Activated CD8-positive, alpha-beta memory T cell treated with anti-CD3 and anti-CD28 coated beads for 4 hours (primary cell): ENCODE data around the gene MAGI1.

Experiments
- DNase-seq, 2 donors: peaks; one replicate each; pipeline ENCODE4 v3.0.0-alpha.2; 2020; ENCODE audit warnings: low read depth in 2 of 2

MAGI1 gene

DNA sequence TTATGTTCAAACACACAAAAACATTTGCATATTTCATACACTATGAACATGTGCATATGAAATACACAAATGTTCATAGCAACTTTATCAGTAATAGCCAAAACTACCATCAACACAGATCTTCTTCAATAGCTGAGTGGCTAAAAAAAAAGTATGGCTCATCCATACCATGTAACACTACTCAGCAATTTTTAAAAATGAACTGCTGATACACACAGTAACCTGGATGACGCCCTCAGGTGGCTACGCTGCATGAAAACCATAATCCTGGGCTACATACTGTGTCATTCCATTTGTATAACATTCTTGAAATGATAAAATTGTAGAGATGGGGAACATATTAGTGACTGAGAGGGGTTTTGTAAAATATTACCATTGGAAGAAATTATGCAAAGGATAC lies 243.6 kb downstream of the MAGI1 start:
- DNase-seq = no peak

DNA sequence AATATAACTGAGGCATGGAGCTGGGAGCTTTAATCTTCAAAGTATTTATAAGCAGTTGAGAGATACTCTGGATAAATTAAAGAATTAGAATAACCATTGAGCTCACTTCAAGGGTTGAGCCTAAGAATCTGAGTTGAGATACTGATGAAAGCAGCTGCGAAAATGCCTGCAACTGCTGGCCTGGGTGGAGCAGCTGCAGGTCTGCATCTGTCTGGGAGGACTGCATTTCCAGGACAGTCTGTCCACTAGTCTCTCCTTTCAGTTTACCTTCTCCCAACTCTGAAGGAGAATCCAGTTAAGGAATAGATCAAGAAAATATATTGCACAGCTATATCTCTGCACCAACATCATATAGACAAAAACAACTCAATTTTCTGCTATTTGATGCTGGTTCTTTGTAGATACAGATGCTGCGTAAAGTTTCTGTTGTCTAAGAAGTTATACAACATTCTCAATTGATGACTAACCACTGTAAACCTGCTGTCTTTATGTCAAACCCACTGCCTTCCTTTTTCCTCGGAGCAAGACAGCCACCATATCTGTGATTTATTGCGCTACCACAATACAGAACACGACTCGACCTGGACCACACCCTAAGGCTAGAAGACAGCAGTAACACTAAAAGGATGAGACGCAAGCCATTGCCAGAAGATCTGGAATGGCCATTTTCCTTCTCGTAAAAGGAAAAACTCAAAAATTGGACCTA lies 245.1 kb downstream of the MAGI1 start:
- no peak for DNase-seq

DNA sequence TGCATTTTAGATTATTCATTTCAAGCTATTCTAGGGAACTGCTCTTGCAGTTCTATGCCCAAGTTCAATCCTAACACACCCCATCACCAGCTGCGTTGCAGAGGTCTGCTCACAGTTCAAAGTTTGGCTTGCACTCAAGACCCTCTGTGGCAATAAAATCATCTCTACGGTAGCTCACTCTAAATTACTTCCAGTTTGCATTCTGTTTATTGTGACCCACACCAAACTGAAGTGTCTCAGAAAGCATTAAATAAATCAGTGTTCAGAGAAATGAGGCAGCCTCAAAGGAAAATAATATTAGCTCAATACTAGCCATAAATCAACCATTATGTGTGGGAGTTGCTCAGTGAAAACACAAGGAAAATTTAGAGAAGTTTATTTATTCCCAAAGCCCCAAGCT lies 250.3 kb downstream of the MAGI1 start:
- no peak for DNase-seq

DNA sequence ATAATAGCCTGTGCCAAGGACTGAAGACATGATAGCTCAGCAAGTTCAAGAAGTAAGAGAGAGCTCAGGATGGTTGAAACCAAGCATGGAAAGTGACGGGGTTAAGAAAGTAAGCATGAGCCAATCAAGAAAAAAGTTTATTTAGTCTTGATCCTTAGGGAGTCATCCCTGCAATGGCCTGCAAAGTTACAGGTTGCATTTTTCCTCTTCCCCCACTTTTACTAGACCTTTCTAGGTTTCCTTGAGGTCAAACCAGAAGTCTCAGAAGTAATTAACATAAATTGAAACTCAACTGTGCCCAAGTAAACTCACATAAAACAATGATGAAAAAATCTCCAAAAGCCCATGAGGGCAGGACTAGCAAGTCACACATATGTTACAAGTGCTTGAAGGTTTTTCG lies 250.9 kb downstream of the MAGI1 start:
- DNase-seq = no peak

DNA sequence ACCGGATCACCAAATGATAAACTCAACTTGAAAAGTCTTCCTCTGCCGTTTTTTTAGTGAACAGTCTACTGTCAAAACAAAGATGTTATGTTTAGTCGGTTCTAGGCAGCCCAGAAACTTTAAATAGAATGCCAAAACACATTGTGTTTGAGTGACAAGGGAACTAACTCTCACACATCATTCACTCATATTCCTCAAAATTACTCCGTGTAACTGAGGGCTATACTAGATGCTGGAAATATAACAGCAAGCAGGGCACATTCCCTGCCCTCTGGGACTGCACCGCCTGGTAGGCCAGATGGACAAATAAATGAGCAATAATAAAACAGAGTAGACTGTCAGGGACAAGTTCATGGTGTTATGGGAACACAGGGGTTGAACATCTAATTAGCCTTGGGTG lies 251.4 kb downstream of the MAGI1 start:
- no peak for DNase-seq

DNA sequence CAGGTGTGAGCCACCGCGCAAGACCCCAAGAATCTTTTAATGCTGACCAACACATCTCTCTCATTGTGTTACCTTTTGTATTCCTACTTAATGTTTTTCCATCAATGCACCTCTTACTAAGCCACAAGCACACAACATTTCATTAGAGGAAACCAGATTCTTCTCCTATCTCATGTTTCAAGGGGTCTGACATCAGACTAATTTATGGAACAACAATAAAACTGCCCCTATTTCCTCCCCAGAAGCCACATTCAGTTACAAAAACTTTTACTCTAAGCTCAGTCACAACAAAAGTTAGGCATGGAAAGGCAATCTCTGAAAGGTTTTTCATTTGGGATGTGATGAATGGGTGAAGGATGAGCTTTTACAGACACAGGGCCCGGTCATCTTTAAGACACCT lies 251.8 kb downstream of the MAGI1 start:
- no peak for DNase-seq

DNA sequence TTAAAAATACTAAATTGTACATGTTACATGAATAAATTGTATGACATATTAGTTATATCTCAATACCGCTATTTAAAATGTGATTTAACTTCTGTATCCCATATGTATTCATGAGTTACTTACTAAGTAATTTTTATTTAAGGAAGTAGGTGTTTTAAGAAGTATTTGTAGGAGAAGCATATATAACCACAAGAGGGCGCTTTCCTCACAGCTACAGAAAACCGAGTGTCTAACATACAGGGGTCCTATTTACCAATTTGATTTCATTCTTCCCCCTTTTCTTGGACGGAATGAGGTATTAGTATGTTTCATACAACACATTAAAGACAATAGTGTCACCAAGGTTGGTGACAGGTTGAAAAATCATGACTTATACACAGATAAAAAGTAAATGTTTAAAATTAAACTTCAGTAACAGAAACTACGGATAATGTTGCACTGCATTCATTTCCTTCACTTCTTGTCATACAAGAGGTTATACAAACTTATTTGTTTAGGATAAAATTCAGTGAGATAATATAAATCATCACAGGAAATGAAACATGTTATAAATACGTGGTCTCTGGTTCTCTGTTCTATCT lies 253.6 kb downstream of the MAGI1 start:
- no peak for DNase-seq

DNA sequence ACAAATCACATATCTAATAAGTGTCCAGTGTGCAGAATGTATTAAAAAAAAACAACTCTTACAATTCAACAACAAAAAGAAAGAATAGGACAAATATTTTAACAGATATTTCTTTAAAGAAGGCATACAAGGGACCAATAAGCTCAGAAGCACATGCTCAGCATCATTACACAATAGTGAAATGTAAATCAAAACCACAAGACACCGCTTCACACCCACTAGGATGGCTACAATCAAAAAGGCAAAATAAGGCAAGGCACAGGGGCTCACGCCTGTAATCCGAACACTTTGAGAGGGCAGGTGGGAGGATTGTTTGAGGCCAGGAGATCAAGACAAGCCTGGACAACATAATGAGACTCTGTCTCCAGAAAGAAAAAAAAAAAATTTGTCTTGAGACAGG lies 255.6 kb downstream of the MAGI1 start:
- no peak for DNase-seq

DNA sequence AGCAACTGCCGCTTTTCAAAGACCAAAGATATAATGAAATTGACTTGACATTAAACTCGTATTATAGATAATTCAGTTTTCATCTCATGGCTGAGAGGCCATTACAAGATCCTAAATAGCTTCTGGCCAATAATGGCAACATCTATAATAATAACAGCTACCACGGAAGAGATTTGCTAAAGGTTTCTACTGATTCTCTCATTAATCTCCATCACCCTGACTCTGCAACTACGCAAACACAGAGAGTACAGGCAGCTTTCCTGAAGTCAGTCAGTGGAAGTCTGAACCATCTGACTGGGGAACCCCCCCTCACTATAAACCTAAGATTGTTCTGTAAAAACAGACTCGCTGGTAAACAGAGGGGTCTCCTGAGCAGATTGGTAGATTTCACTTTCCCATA lies 257.1 kb downstream of the MAGI1 start:
- no peak for DNase-seq

DNA sequence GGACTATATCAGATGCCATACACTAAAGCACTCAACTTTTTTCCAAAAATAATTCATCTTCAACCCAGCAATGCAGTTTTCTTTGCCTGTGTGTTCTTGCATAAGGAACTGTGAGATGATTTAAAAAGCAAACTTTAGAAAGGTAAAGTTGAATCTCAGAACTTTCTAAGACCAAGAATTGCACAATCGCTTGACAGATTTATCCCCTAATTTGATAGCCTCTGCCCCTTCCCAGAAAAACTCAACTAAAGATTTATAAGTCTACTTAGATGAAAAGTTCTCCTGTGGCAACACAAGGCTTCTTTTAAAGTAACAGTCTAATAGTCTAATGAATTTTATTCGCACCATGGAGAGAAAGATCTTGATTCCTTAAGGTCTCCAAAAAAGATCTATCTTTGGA lies 259.3 kb downstream of the MAGI1 start:
- DNase-seq = no peak

DNA sequence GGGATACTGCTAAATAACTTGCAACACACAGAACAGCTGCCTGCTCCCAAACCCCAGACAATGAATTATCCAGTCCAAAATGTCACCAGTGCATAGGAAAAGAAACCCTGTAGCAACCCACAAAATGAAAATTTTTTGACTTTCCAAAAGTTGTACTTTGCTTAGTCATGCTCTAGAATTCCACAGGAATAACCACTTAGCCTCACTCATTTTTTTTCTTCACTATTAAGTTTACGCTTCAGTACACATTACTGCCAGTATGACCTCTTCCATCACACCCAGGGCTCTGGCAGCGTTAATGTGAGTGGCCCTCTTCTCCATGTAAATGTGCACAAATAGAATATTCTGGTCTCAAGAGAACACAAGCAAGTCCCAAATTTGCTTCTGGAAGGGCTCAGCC lies 259.8 kb downstream of the MAGI1 start:
- no peak for DNase-seq

DNA sequence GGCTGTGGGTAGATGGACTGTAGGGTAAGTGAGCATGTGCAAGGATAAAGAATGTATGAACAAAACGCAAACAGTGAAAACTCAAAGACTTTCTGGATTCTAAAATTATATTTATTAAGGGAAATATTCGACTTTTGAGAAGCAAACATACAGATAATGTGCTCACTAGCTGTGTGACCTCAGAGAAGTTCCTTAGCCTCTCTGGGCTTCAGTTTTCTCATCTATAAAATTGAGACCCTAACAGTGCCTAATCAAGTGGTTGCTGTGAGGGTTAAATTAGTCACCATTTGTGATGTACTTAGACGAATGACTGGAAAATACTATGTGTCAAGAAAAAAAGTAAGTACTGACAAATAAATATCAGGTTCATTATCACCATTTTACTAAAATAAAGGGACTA lies 261.7 kb downstream of the MAGI1 start:
- no peak for DNase-seq

DNA sequence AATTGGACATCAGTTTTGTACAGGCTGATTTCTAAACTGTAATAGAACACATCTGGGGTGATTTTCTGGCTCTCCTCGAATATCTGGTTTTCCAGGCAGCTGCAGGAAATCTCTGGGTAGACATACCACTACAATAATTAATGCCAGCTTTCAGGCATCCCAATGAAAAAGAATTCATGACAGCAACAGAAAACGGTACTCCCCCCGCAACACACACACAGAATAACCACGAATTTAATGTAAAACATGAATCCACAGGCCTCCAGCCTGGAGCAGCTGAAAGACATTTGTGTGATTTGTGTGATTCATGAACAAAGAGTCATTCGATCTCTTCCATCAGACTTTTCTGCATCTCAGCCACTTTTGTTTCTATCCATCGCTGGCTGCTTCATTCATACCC lies 262.2 kb downstream of the MAGI1 start:
- DNase-seq = no peak

DNA sequence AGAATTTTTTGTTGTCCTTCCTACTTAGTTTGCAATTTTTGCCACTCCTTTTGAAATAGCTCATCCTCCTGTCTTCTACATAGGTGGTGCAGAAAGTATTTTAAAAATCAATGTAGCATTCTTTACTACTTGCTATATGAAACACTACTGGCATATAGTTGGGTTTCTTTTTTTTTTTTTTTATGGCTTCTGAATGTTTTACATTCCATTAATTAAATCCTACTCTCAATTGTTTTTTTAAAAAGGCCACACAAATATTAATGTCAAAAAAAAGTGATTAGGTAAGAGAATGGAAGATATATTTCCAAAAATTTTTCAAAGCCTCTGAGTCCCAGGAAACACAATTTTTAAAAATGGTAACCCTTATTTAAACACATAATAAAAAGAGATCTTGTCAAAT lies 262.6 kb downstream of the MAGI1 start:
- no peak for DNase-seq

DNA sequence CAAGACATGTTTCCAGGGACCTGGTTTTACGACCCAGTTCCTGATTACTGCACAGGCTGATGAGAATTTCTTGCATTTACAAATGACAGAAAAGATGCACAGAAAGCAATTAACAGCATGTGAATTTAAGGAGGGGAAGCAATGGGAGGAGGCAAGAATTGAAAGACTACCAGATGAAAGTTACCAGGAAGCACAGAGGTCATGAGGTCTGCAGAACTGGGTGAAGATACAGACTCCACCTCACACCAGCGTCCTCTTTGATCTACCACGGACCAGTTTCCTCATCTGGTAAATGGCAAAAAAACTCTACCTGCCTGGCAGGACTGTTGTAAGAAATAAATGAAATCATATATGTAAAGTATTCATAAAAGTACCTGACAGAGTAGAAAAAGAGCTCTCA lies 266.0 kb downstream of the MAGI1 start:
- DNase-seq = no peak

DNA sequence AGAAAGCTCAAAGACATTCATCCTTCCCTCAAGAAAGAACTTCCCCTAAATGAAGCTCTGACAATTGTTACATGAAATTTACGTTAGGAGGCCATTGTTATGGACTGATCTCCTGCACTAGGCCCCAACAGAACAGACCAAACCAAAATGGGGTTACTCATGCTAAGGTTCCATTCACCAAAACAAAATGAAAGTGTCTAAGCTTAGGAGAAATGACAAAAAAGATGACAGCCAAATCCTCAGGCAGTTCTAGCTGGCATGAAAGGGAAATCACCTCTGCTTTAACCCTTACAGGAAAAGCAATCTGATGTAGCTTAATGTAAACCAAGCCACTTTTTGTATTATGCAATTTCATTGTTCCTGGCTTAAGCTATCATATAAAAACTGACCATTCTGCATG lies 271.2 kb downstream of the MAGI1 start:
- DNase-seq = no peak

DNA sequence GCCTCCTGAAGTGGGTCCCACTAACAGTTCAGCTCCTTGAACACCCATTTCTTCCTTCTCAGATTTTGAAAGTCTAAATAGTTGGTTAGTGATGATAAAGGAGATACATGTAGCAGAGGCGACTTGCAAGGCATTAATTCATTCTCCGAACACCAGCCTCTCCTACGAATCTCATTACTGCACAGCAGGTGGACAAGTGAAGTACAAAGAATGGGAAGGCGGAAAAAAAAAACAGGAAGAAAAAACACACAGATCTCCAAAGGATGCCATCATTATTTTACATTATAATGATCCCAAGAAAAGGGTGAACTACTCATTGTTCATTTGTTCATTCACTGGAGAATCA lies 276.5 kb downstream of the MAGI1 start:
- DNase-seq = no peak

DNA sequence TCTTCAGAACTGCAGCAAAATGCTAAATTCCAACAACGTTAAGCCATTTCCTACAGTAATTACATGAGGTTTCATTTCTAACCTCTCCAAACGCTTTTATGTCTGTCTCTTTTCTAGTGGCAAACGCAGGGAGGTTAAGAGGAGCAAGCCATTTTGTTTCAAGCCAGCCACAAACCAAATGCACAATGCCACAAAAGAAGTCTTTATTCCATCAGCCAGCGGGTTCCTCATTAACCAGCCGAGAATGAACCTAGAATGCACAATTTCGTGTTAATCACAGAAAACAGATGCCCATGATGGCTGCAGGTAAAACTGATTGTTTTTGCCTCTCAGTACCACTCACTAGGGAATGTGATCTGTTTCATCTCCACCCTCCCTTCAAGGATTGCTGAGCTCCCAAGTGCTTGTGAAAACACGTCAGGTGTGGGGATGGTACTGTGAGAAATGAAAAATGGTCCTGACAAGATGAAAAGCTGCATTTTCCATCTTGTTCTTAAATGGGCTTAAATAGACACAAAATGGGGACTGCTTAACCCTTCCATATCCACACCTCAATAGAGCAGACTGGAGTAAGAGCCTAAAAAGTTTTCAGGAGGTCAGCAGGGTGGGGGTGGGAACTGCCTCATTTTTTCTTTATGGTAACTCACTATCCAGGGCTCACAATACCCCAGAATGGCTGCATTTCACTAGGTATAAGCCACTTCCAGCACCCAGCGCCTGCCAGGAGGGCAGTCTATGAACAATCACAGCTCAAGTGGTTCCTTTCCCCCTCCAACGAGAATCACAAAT lies 277.1 kb downstream of the MAGI1 start:
- DNase-seq = no peak

DNA sequence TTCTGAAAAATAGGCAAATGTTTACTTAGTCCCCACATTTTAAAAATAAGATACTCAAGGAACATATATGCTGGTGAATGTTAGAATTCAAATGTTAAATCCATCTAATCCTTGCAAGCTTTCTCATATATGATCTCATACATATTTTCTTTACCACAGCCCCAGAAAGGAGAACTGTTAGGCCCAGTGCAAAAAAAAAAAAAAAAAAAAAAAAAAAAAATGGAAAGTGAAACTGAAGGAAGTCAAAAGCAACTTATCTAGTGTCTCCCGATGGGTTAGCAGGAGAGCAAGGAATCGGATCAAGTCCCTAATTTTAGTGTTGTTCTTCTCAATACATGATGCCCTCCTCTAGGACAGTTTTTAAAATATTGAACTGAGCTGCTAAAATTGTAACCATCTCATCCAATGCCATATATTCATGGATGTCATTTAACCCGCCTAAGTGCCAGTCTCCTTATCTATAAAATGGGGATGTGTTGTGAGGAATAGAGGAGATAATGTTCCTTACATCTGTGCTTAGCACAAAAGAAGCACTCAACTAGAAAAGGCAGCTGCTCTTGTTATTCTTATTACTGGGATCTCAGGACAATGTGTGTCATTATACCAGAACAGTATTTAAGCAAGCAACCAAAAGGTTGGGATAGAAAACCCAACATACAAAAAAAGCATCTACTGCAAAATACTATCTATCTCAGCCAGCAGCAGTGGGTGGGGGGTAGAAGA lies 279.7 kb downstream of the MAGI1 start:
- no peak for DNase-seq

DNA sequence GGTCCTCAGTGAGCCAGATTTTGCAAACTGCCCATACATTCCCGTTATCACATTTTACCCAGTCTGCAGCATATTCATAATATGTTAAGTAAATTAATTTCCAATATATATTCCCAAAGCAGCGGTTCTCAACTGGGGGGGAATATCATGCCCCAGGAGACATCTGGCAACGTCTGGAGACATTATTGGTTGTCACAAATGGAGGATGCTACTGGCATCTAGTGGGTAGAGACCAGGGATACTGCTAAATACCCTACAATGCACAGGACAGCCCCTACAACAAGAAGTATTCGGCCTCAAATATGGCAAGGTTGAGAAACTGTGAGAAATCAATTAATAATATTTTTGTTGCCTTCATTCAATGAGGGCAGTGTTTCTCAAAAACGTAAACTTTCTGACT lies 280.3 kb downstream of the MAGI1 start:
- no peak for DNase-seq

DNA sequence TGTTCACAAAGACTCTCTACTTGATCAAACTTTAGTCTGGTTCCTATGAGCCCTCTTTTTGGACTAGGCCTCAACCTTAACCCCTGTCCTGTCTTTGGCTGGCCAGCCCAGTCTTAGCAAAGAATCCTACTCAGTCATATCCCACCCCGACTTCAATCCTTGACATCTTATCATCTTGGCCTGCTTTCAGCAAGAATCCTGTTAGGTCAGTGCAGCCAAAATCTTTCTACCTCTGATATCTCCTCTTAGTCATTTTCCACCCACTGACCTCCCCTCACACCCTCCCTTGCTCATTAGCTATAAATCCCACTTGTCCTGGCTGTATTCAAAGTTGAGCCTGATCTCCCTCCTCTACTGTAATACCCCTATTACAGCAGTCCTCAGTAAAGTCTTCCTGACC lies 286.1 kb downstream of the MAGI1 start:
- no peak for DNase-seq

DNA sequence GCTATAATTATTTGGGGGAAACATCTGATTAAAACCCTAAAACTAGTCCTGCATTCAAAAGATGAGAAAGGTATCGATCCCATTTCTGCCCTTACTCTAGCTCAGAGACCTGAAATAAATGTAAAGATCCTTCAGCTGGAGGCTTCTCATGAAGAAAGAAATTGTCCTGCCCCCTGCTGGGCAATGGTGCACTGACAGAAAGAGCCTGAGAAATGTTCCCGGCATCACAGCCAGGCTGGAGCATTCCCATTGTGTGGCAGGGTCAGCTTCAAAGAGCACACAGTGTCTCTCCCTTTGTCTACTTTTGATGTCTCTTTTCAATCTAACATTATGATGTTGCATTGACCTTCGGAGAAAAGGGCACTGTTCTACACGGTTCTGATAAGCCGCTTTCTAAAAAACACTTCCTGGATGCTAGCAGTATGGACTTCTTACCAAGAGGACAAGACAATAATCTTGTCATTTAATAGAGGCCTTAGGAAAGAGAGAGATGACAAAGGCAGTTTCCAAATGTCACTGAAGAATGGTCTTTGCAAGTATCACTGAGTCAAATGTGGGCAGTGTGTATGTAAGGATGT lies 287.5 kb downstream of the MAGI1 start:
- no peak for DNase-seq
